Left kidney (tissue), 2 donors: ENCODE results near the gene FAM120A. TPM values are rescaled to one million over a fixed set of nuclear protein-coding genes. Genes with fewer than 3 reads are reported as not detected.

Experiments used
- DNase-seq: peaks from one replicate; pipeline ENCODE4 v3.0.0-alpha.2; 2013
- polyA plus RNA-seq: library from polyadenylated mRNA; unstranded; fragments of 120-200 nt; gene quantifications from one replicate; pipeline ENCODE4 v1.2.1, GENCODE V29; 2013; ENCODE audit not compliant: insufficient read length

The FAM120A gene
- polyA plus RNA-seq, 1 donor = 79.9 TPM

- no peak for DNase-seq
Measured at GRCh38 chr9:93470391-93470790, 18.9 kb downstream of the FAM120A start.

DNA sequence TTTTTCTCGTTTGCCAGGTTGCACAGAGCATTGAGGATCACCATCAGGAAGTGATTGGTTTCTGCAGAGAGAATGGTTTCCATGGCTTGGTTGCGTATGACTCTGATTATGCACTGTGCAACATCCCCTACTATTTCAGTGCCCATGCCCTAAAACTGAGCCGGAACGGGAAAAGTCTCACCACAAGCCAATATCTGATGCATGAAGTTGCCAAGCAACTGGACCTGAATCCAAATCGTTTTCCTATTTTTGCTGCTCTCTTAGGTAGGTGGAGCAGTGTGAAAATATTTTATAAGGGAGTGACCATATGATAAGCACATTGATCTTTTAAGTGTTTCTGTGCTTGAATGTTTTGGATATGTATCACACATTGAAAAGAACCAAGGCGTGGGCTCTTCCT, 19.6 kb downstream of the FAM120A start:
- DNase-seq = no peak

GRCh38 chr9:93473411-93473810, 21.9 kb downstream of the FAM120A start:
- no peak for DNase-seq

DNA sequence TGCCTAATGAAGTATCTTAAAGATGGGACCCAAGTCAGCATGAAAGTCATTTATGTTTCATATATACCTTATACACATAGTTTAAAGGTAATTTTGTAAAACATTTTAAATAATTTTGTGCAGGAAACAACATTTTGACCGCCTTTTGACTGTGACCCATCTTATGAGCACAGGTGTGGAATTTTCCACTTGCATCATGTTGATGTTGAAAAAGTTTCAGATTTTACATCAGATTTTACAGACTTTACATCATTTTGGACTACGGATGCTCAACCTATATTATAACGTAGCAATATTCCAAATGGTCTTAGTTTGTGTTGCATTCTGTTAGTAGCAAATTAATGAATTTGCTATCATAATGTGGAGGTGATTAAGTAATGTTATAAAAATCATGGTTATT, 23.6 kb downstream of the FAM120A start:
- no peak for DNase-seq

DNA sequence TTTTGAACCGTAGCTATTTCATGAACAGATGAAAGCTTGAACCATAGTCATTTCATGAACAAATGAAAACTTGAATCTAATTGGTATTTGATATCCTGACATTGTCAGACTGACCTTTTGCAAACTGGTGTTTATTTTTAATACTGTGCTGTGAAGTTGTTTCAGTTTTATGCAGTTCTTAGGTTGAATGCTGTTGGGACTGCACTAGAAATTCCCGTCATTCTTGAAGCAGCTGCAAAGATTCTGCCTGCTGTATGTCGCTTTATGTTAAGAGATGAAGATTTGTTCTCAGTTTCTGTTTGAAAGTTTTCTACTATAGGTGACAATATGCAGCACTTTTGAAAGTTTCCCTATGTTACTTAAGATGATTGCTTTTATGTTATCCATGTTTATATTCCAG, 24.4 kb downstream of the FAM120A start:
- no peak for DNase-seq

- DNase-seq = no peak
Measured at GRCh38 chr9:93476924-93477323, 25.4 kb downstream of the FAM120A start.

GRCh38 chr9:93477397-93477796, 25.9 kb downstream of the FAM120A start:
- DNase-seq = no peak

- no peak for DNase-seq
Measured at GRCh38 chr9:93479726-93480125, 28.2 kb downstream of the FAM120A start.

DNA sequence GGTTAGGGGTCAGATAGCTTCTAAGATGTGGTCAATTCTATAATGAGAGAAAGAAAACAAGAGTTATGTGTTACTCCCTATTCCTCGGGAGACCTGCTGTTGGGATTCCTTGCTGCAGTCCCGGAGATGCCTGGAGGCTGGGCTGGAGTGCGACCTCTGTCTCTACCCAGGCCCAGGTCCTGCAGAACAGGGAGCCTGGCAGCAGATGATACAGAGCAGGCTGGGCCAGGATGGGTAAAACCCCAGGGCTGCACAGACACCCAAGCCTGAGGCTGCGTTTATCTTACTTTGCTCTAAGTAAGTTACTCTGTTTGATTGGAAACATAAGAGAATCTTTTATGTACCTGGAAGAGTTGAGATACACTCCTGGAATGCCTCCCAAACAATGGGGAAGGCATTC, 28.8 kb downstream of the FAM120A start:
- DNase-seq = no peak

DNA sequence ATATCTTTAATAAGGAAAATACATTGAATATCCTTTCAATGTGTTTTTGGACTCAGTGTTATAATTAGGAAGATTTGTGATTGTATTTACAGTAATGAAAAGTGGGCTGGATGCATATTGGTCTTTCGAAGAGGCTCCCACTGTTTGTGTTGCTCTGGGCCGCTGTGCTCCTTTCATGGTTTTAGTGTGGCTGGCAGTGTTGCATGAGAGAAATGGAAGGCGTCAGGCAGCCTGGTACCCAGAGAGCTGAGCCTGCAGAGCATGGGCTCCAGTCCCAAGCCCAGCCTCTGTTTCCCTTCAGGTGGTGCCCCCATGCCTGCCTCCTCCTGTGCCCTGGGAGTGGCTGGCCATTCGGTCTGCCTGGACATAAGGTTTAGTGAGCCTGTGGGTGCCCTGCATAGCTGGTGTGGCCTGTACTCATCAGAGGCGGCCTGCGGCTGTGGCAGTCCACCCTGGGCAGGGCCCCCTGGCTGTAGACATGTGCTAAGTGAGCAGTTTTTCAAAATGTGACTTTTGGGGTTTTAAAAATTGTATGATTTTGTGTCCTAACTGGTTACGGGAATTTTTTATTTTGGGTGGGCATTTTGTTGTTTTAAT, 29.3 kb downstream of the FAM120A start:
- DNase-seq = no peak

DNA sequence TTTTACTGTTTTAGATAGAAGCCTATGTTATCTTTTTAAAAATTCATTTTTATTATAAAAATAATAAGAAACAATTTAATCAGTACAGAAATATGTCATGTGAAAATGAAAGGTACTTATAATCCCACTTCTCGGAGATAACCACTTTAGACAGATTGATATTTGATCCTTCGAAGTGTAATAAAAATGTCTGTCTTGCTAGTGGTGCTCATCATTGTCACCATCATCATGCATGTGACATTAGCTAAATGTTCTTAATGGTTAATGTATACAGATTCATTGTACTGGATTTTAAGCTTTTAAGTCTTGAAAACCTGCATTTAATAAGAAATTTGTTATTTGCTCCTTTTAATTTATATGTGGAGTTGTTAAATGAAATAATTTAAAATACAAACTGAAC, 32.0 kb downstream of the FAM120A start:
- no peak for DNase-seq

DNA sequence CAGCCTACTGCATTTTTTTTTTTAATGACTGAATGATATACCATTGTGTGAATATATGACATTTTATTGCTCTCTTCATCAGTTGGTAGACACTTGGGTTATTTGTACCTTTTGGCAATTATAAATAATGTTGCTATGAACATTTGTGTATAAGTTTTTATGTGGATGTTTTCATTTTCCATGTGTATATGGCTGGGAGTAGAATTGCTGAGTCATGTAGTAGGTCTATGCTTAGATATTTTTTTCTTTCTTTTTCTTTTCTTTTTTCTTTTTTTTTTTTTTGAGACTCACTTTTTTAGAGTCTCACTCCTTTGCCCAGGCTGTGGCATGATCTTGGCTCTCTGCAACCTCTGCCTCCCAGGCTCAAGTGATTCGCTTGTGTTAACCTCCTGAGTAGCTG, 34.8 kb downstream of the FAM120A start:
- no peak for DNase-seq

DNA sequence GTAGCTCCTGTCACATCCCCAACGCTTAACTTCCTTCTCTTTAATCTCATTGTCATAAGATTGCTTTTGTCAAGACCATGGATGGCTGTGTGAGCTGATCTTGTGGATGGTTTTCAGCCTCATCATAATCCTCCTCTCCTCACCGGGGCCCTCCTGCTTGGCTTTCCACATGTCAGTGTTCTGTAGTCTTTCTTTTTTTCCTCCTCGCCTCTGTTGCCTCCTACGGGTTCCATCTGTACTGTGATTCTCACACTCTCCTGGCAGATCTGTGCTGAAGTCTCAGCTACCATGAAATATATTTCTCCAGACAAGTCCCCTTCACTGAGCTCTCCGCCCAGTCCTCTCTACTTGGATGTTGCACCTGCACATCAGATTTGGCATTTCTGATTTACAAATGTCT, 36.8 kb downstream of the FAM120A start:
- no peak for DNase-seq

DNA sequence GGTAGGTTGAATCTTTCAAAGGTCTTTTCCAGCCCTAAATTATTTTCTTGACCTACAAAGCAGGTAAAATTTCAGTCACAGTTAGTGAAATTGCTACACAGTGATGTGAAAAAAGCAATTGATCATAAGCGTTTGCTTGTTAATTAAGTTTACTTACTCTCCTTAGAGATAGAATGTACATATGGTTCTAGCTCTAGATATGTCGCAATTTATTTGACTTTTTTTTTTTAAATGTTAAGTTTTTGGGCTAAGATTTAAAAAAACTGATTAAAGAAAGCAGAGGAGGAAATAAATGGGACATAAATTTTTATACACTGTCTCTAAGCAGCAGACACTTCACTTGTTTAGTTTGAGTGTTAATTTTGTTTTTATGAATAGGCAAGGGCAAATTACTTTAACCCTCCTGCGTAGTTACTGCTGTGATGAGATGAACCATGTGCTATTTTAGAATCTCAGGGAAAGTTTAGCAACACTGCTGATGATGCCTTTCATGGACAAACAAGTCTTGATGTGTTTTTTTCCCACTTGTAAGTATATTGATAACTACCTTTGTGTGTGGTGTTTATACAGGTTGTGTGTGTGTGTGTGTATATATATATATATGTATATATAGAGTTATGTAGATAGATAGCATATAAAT, 40.2 kb downstream of the FAM120A start:
- DNase-seq = no peak

DNA sequence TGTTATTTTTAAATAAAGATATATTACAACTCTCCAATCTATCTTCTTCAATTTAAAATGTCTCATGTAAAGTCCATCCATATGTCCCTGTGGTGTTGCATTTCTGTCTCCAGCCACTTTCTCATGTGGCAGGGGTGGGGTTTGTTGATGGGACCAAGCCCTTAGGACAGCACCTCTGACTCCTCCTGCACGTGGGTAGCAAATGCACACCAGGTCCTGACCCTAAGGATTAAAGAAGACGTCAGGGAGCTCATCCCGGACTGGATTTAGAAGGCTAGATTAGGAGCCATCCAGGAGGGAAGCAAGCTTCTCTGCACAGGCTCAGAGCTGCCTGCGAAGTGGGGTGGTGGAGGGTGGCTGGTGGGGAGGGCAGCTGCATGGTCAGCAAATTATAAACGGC, 40.8 kb downstream of the FAM120A start:
- no peak for DNase-seq

DNA sequence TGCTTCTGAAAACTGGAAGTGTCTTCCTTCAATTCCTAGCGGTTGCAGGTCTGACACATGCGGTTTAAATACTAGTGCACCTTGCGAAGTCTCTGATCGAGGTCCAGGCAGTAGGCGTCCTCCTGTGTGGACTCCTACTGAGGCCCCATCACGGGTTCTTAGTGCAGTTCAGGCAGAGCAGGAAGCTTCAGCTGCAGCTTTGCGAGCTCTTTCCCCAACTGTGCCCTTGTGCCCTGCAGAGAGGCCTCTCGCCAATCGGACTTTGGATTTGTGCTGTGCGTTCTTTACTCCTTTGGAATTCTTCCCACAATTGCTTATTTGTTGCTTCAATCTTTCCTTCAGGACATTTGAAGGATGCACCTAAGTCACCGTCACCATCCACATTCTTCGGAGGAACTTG, 42.5 kb downstream of the FAM120A start:
- DNase-seq = no peak

- no peak for DNase-seq
Measured at GRCh38 chr9:93496285-93496684, 44.8 kb downstream of the FAM120A start.

- DNase-seq = no peak
Measured at GRCh38 chr9:93500571-93501298, 49.2 kb downstream of the FAM120A start.

- no peak for DNase-seq
Measured at GRCh38 chr9:93501406-93501805, 49.9 kb downstream of the FAM120A start.

DNA sequence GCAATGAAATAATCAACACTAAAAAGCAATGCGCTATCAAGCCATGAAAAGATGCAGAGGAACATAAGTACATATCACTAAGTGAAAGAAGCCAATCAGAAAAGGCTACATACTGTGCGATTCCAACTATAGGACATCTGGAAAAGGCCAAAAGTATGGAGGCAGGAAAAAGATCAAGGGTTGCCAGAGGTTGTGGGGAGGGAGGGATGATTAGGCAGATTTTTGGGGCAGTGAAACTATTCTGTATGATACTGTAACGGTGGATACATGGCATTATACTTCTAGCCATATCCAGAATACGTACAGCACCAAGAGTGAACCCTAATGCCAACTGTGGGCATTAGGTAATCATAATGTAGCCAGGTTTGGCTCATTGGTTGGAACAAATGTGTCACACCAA, 51.9 kb downstream of the FAM120A start:
- no peak for DNase-seq

GRCh38 chr9:93505541-93506132, 54.2 kb downstream of the FAM120A start:
- no peak for DNase-seq

GRCh38 chr9:93507768-93508167, 56.3 kb downstream of the FAM120A start:
- DNase-seq = no peak

- no peak for DNase-seq
Measured at GRCh38 chr9:93508207-93508606, 56.7 kb downstream of the FAM120A start.
